Measurements from ENCODE around the gene BEND2.

BEND2 gene

GRCh38 chrX:18149454-18149853 is 71.2 kb downstream of the BEND2 start:
- no peak overlapping the region for H3K4me3 ChIP-seq (replicated peaks; ENCODE audit: low read depth, low read length)
- no peak for TF ChIP-seq CTCF (IDR thresholded peaks at IDR 0.05; ENCODE audit: low read length, missing control alignments)
- DNase-seq (ENCODE audit: low read depth), result no peak

- TF ChIP-seq CTCF (IDR thresholded peaks at IDR 0.05; ENCODE audit: low read length, missing control alignments), result no peak
- no peak overlapping the region for H3K4me3 ChIP-seq (replicated peaks; ENCODE audit: low read depth, low read length)
- DNase-seq (ENCODE audit: low read depth), result peak; percentile 8
These were observed 73.7 kb downstream of the BEND2 start for GRCh38 chrX:18146954-18147353.

GRCh38 chrX:18146009-18146408 is 74.7 kb downstream of the BEND2 start:
- no peak for DNase-seq (ENCODE audit: low read depth)
- no peak overlapping the region for H3K4me3 ChIP-seq (replicated peaks; ENCODE audit: low read depth, low read length)
- no peak for TF ChIP-seq CTCF (IDR thresholded peaks at IDR 0.05; ENCODE audit: low read length, missing control alignments)

GRCh38 chrX:18136816-18137215 is 83.9 kb downstream of the BEND2 start:
- DNase-seq (ENCODE audit: low read depth), result no peak
- TF ChIP-seq CTCF (IDR thresholded peaks at IDR 0.05; ENCODE audit: low read length, missing control alignments), result no peak
- no peak overlapping the region for H3K4me3 ChIP-seq (replicated peaks; ENCODE audit: low read depth, low read length)

GRCh38 chrX:18133605-18134004 is 87.1 kb downstream of the BEND2 start:
- no peak for TF ChIP-seq CTCF (IDR thresholded peaks at IDR 0.05; ENCODE audit: low read length, missing control alignments)
- no peak overlapping the region for H3K4me3 ChIP-seq (replicated peaks; ENCODE audit: low read depth, low read length)
- DNase-seq (ENCODE audit: low read depth), result no peak

GRCh38 chrX:18129690-18130089 is 91.0 kb downstream of the BEND2 start:
- DNase-seq (ENCODE audit: low read depth), result no peak
- no peak overlapping the region for H3K4me3 ChIP-seq (replicated peaks; ENCODE audit: low read depth, low read length)
- no peak for TF ChIP-seq CTCF (IDR thresholded peaks at IDR 0.05; ENCODE audit: low read length, missing control alignments)

GRCh38 chrX:18126971-18127370 is 93.7 kb downstream of the BEND2 start:
- no peak overlapping the region for H3K4me3 ChIP-seq (replicated peaks; ENCODE audit: low read depth, low read length)
- TF ChIP-seq CTCF (IDR thresholded peaks at IDR 0.05; ENCODE audit: low read length, missing control alignments), result no peak
- no peak for DNase-seq (ENCODE audit: low read depth)
